Stimulated activated CD8-positive, alpha-beta memory T cell treated with anti-CD3 and anti-CD28 coated beads, Interleukin-15, amount 100 ng/mL, for 48 hours (primary cell): ENCODE data around the gene TOMT.
A peak's percentile ranks its signal among the peaks of the same experiment; 100 is the strongest.

Experiments used
- DNase-seq, 2 donors: peaks; one replicate each; pipeline ENCODE4 v3.0.0-alpha.2; 2020; ENCODE audit warnings: low read depth in 2 of 2

The TOMT gene

GRCh38 chr11:72088076-72088808, 17.5 kb upstream of the TOMT start:
- no peak for DNase-seq

GRCh38 chr11:72091292-72091691, 14.4 kb upstream of the TOMT start:
- DNase-seq, result peak in 1 of 2 donors; percentile 27

- no peak for DNase-seq
Observed at GRCh38 chr11:72098741-72099140, 7.0 kb upstream of the TOMT start.

GRCh38 chr11:72100009-72100408, 5.7 kb upstream of the TOMT start:
- DNase-seq, result no peak

GRCh38 chr11:72100462-72100861, 5.3 kb upstream of the TOMT start:
- DNase-seq, result no peak

- no peak for DNase-seq
Observed at GRCh38 chr11:72102162-72102561, 3.6 kb upstream of the TOMT start.

- DNase-seq, result no peak
Observed at GRCh38 chr11:72102631-72102945, 3.1 kb upstream of the TOMT start.

GRCh38 chr11:72102946-72103753, 2.6 kb upstream of the TOMT start, which contains the start of gene LAMTOR1:
Gene LAMTOR1, minus strand, starts transcription at chr11:72103297. Its CDS starts 73 bp downstream, at chr11:72103224.
- DNase-seq, result peak; percentile 96 to 97

GRCh38 chr11:72103754-72104167, 2.0 kb upstream of the TOMT start:
- DNase-seq, result no peak

GRCh38 chr11:72111300-72112142, 5.8 kb downstream of the TOMT start:
- DNase-seq, result no peak

GRCh38 chr11:72112143-72112977, 6.6 kb downstream of the TOMT start, which contains the start of gene ANAPC15:
Gene ANAPC15, minus strand, starts transcription at chr11:72112695. Its CDS starts 1,419 bp downstream, at chr11:72111276.
- DNase-seq, result peak; percentile 98

- no peak for DNase-seq
Observed at GRCh38 chr11:72112978-72113808, 7.5 kb downstream of the TOMT start.

GRCh38 chr11:72114570-72114969, 8.8 kb downstream of the TOMT start:
- DNase-seq, result no peak

GRCh38 chr11:72116019-72116755, 10.5 kb downstream of the TOMT start:
- no peak for DNase-seq

- DNase-seq, result no peak
Observed at GRCh38 chr11:72119198-72119597, 13.5 kb downstream of the TOMT start.

GRCh38 chr11:72120930-72121329, 15.2 kb downstream of the TOMT start:
- no peak for DNase-seq

- no peak for DNase-seq
Observed at GRCh38 chr11:72122607-72123006, 16.9 kb downstream of the TOMT start.

- no peak for DNase-seq
Observed at GRCh38 chr11:72123117-72123653, 17.5 kb downstream of the TOMT start.

GRCh38 chr11:72124046-72124445, 18.3 kb downstream of the TOMT start:
- DNase-seq, result no peak
